HepG2 (cell line): Measurements from ENCODE around the gene AARSD1. TPM values are rescaled to one million over a fixed set of nuclear protein-coding genes. Genes with fewer than 3 reads are reported as not detected.

Experiments used
- AHR ChIP-seq: IDR thresholded peaks from 2 replicates; pipeline ENCODE4 v1.6.1; 2018; ENCODE audit warnings: missing genetic modification reagents, missing compliant biosample characterization
- CBFB ChIP-seq: sonication (generic); formaldehyde crosslinking; IDR thresholded peaks from 2 replicates; pipeline ENCODE4 v1.4.0; 2020; ENCODE audit warnings: missing genetic modification reagents
- FOSL2 ChIP-seq: sonication (generic); formaldehyde crosslinking; IDR thresholded peaks from 2 replicates; pipeline ENCODE4 v1.4.0; 2020; ENCODE audit warnings: missing genetic modification reagents
- FOXO1 ChIP-seq: sonication (generic); formaldehyde crosslinking; IDR thresholded peaks from 2 replicates; pipeline ENCODE4 v1.4.0; 2020; ENCODE audit warnings: missing genetic modification reagents
- GATAD1 ChIP-seq: IDR thresholded peaks from 2 replicates; pipeline ENCODE4 v1.6.1; 2016; ENCODE audit warnings: missing genetic modification reagents, missing compliant biosample characterization
- GMEB1 ChIP-seq: sonication (generic); formaldehyde crosslinking; IDR thresholded peaks from 2 replicates; pipeline ENCODE4 v1.5.1; 2020; ENCODE audit warnings: missing genetic modification reagents, mild to moderate bottlenecking, borderline replicate concordance
- MAX ChIP-seq: IDR thresholded peaks from 2 replicates; pipeline ENCODE4 v1.6.1; 2012; ENCODE audit warnings: inconsistent platforms
- MLX ChIP-seq: IDR thresholded peaks from 2 replicates; pipeline ENCODE4 v1.6.1; 2016
- NFKB2 ChIP-seq: sonication (generic); formaldehyde crosslinking; IDR thresholded peaks from 2 replicates; pipeline ENCODE4 v1.4.0; 2020; ENCODE audit warnings: missing genetic modification reagents, borderline replicate concordance
- PITX1 ChIP-seq: sonication (generic); formaldehyde crosslinking; IDR thresholded peaks from 2 replicates; pipeline ENCODE4 v1.5.1; 2020; ENCODE audit warnings: mild to moderate bottlenecking, missing genetic modification reagents
- SIX1 ChIP-seq: sonication (generic); formaldehyde crosslinking; IDR thresholded peaks from 2 replicates; pipeline ENCODE4 v1.4.0; 2020; ENCODE audit warnings: missing genetic modification reagents, borderline replicate concordance
- TBX2 ChIP-seq: sonication (generic); formaldehyde crosslinking; IDR thresholded peaks from 2 replicates; pipeline ENCODE4 v1.5.0; 2020; ENCODE audit warnings: missing genetic modification reagents, mild to moderate bottlenecking, borderline replicate concordance
- TOE1 ChIP-seq: sonication (generic); formaldehyde crosslinking; IDR thresholded peaks from 2 replicates; pipeline ENCODE4 v1.4.0; 2020; ENCODE audit warnings: mild to moderate bottlenecking, missing genetic modification reagents
- UBTF ChIP-seq: sonication (generic); formaldehyde crosslinking; IDR thresholded peaks from 2 replicates; pipeline ENCODE4 v1.4.0; 2020; ENCODE audit warnings: mild to moderate bottlenecking, missing genetic modification reagents
- ZFX ChIP-seq: sonication (generic); formaldehyde crosslinking; IDR thresholded peaks from 2 replicates; pipeline ENCODE4 v1.4.0; 2020; ENCODE audit warnings: mild to moderate bottlenecking, low read depth, missing genetic modification reagents, moderate library complexity
- ZNF205 ChIP-seq: IDR thresholded peaks from 2 replicates; pipeline ENCODE4 v1.6.1; 2018; ENCODE audit warnings: missing biosample characterization, missing genetic modification reagents
- ZNF235 ChIP-seq: sonication (generic); formaldehyde crosslinking; IDR thresholded peaks from 2 replicates; pipeline ENCODE4 v1.8.1; 2023; ENCODE audit warnings: mild to moderate bottlenecking, missing genetic modification reagents, borderline replicate concordance
- ZNF569 ChIP-seq: sonication (generic); formaldehyde crosslinking; IDR thresholded peaks from 2 replicates; pipeline ENCODE4 v1.5.0; 2020; ENCODE audit warnings: mild to moderate bottlenecking, missing genetic modification reagents, moderate library complexity, borderline replicate concordance
- ZNF710 ChIP-seq: sonication (generic); formaldehyde crosslinking; IDR thresholded peaks from 2 replicates; pipeline ENCODE4 v1.5.0; 2020; ENCODE audit warnings: mild to moderate bottlenecking, missing genetic modification reagents, borderline replicate concordance
- ZNF788 ChIP-seq: sonication (generic); formaldehyde crosslinking; IDR thresholded peaks from 2 replicates; pipeline ENCODE4 v1.5.0; 2020; ENCODE audit warnings: mild to moderate bottlenecking, missing genetic modification reagents, borderline replicate concordance
- polyA plus RNA-seq, 8 experiments: library from polyadenylated mRNA; depleted of rRNA in 3 of 8; stranded (reverse) in 7 of 8; unstranded in 1 of 8; fragments of >200 nt; fragmentation: Illumina TruSeq in 4 of 8; extraction: Trizol in 4 of 8; gene quantifications; 2 replicates each; pipeline versions ENCODE4 v1.2.1 to v1.2.3, GENCODE V29; 2011 to 2016; ENCODE audit warnings: low read depth in 4 of 8, missing spikeins in 1 of 8, mixed read lengths in 1 of 8; ENCODE audit not compliant: insufficient read depth in 1 of 8
- total RNA-seq, 5 experiments: library from RNA; depleted of rRNA; stranded (reverse); fragments of >200 nt; fragmentation: Illumina TruSeq; extraction: Trizol; gene quantifications; 2 replicates each; pipeline ENCODE4 v1.2.3, GENCODE V29; 2016; ENCODE audit warnings: low read depth in 1 of 5

The AARSD1 gene
- total and polyA plus RNA-seq, 2 of the 13 experiments (the other 11 are each of a cell fraction or from before 2014, with no cell fraction given) = 24.7 to 29.3 TPM

- TF ChIP-seq GMEB1 (CRISPR knock-in tag) (peak; percentile 46; the same call in 1 of the 2 replicates), ZNF710 (CRISPR knock-in tag) (peak; percentile 83), PITX1 (CRISPR knock-in tag) (peak; percentile 88), MAX (0 out of 2 replicates have a peak, but pooled peaks have one; percentile 39), FOXO1 (CRISPR knock-in tag) (peak; percentile 79), ZFX (CRISPR knock-in tag) (peak; percentile 33), CBFB (CRISPR knock-in tag) (no peak), SIX1 (no peak; the same call in 1 of the 2 replicates), GATAD1 (CRISPR knock-in tag) (0 out of 2 replicates have a peak, but pooled peaks have one; percentile 41), TBX2 (0 out of 2 replicates have a peak, but pooled peaks have one; percentile 51), TOE1 (0 out of 2 replicates have a peak, but pooled peaks have one; percentile 19), ZNF205 (CRISPR knock-in tag) (0 out of 2 replicates have a peak, but pooled peaks have one; percentile 44), UBTF (CRISPR knock-in tag) (peak; percentile 42; the same call in 1 of the 2 replicates), MLX (CRISPR knock-in tag) (0 out of 2 replicates have a peak, but pooled peaks have one; percentile 54), FOSL2 (CRISPR knock-in tag) (peak; percentile 64), AHR (CRISPR knock-in tag) (no peak), ZNF235 (CRISPR knock-in tag) (no peak), ZNF788 (peak; percentile 67; the same call in 1 of the 2 replicates), ZNF569 (CRISPR knock-in tag) (no peak), NFKB2 (peak; percentile 37; the same call in 1 of the 2 replicates)
Measured at GRCh38 chr17:42920106-42920900, 44.0 kb downstream of the AARSD1 start (continued).
